Epithelial cell of proximal tubule (primary cell): ENCODE results near the gene MOB1B. TPM values are rescaled to one million over a fixed set of nuclear protein-coding genes. Genes with fewer than 3 reads are reported as not detected.

Source experiments
- DNase-seq: peaks from one replicate; pipeline ENCODE4 v3.0.0-alpha.2; 2011; ENCODE audit warnings: low read depth
- H3K4me3 ChIP-seq: 2 replicates; pipeline ENCODE4 v1.5.1; 2011; ENCODE audit warnings: low read depth, mild to moderate bottlenecking, low read length
- CTCF ChIP-seq: conservative IDR thresholded peaks from 2 replicates; pipeline ENCODE4 v1.5.1; 2012; ENCODE audit warnings: low read depth, mild to moderate bottlenecking, low read length
- total RNA-seq: library from RNA; depleted of rRNA; stranded (reverse); fragments of >200 nt; gene quantifications from 2 replicates; pipeline ENCODE4 v1.2.3, GENCODE V29; 2015

The MOB1B gene
- total RNA-seq: 7.7 and 8.3 TPM in 2 replicates

DNA sequence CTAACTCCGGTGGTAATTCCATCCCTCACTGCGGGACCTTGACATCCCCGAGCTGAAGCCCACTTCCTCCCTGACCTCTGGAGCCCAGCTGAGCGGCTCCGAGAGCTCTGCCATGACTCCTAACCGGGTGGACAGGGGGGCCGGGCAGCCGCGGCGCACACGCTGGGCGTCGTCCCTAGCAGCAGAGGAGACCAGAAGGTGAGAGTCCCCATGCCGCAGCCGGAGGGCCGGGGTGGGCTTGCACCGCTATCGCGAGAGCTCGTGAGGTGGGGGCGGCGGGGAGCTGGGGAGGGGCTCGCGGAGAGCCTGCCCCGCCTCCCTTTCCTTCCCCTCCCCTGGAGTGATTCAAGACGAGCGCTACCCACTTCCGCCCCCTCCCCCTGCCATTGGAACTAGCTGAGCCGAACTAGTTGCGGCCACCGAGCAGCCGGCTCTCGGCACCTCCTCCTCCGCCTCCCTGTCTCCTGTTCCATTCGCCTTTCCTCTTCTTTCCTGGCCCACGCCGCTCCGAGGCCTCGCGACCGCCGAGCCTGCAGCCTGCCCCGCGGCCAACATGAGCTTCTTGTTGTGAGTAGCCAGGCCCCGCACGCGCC lies at the start of gene MOB1B:
Gene MOB1B, plus strand, starts transcription at position 386 of the 593 bp plus-strand sequence. Its CDS starts 168 bp downstream, at position 554.
- TF ChIP-seq CTCF: no peak
- no peak for DNase-seq
- H3K4me3 ChIP-seq: peak within 1 kb of the TSS; percentile 69

DNA sequence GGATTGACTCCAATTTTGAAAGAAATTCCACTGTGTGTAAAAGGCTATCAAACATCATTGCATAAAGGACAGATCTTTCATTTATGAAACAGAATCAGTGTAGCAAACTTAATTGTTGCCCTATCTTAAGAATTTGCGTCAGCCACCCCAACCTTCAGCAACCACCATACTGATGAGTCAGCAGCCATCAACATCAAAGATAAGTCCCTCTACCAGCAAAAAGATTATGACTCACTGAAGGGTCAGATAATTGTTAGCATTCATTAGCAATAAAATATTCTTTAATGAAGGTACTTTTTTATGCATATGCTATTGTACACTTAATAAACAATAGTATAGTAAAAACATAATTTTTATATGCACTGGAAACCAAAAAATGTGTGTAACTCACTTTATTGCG lies 46.7 kb upstream of the MOB1B start:
- no peak overlapping the region for H3K4me3 ChIP-seq
- no peak for TF ChIP-seq CTCF

DNA sequence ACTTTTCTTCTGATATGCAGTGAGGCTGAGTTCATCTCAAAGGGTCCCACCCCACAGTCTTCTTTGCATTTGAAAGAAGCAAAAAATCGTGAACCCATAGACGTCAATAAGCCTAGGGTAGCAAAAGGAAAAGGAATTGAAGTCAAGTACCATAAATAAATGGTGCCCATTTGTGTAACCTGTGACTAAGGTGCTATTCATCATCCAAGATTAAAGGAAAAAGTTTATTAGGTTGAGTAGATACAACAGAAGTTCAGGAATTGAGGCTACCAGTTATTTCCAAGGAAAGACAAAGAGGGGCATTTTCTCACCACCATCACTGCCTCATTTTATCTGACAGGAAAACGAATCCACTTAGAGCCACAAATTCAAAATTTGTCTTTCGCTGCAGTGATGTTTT lies 43.7 kb upstream of the MOB1B start:
- H3K4me3 ChIP-seq: no peak overlapping the region
- TF ChIP-seq CTCF: no peak
- no peak for DNase-seq

More for the DNA sequence above, 46.7 kb upstream of the MOB1B start:
- DNase-seq: no peak

DNA sequence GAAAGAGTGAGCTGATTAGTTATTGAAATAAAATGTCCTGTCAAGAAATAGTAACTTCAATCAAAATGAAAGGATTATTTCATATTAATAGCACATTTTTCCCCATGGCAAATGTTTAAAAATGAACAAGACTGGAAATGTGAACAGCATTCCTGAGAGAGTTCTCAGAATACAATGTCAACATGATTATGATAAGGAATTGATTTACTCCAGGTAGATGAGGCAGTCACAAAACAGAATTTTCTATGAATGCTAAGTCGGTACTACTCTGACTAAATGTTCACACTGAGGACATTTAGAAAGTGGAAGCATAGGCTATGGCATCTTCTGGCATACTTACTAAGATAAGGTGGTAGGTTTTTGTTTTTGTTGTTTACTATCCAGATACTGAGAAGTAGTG lies 43.1 kb upstream of the MOB1B start:
- no peak for TF ChIP-seq CTCF
- no peak for DNase-seq
- H3K4me3 ChIP-seq: no peak overlapping the region

GRCh38 chr4:70863099-70863790 lies 38.9 kb upstream of the MOB1B start:
- DNase-seq: no peak
- TF ChIP-seq CTCF: no peak
- no peak overlapping the region for H3K4me3 ChIP-seq

GRCh38 chr4:70868778-70869177 lies 33.4 kb upstream of the MOB1B start:
- DNase-seq: no peak
- H3K4me3 ChIP-seq: no peak overlapping the region
- TF ChIP-seq CTCF: no peak

DNA sequence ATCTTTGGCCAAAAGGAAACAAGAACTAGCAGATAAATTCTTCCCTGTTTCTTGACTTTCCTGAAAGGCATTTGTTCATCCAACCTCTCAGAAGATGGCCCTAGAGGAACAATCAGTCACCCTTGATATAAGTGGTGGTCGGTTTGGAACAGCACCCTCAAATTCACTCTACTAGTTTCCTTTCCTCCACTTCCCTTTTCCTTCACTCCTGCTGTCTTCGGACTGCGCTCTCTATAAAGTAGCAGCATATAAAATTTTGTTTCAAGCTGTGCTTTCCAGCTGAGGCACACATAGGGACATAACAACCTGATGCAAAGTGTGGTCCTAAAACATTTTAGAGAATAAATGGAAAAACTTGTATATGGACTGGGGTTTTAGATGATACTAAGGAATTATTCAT lies 29.0 kb upstream of the MOB1B start:
- DNase-seq: no peak
- H3K4me3 ChIP-seq: no peak overlapping the region

More for the DNA sequence above, 29.0 kb upstream of the MOB1B start:
- TF ChIP-seq CTCF: no peak
